ENCODE results near the gene ORMDL3. TPM values are rescaled to one million over a fixed set of nuclear protein-coding genes. Genes with fewer than 3 reads are reported as not detected.
"Not testable (repeated sequence)": the region's sequence is repeated elsewhere in the genome, so short reads cannot be mapped to it uniquely, and the experiment has no call there.

The ORMDL3 gene
- total RNA-seq, 1 donor = 61.7 TPM

DNA sequence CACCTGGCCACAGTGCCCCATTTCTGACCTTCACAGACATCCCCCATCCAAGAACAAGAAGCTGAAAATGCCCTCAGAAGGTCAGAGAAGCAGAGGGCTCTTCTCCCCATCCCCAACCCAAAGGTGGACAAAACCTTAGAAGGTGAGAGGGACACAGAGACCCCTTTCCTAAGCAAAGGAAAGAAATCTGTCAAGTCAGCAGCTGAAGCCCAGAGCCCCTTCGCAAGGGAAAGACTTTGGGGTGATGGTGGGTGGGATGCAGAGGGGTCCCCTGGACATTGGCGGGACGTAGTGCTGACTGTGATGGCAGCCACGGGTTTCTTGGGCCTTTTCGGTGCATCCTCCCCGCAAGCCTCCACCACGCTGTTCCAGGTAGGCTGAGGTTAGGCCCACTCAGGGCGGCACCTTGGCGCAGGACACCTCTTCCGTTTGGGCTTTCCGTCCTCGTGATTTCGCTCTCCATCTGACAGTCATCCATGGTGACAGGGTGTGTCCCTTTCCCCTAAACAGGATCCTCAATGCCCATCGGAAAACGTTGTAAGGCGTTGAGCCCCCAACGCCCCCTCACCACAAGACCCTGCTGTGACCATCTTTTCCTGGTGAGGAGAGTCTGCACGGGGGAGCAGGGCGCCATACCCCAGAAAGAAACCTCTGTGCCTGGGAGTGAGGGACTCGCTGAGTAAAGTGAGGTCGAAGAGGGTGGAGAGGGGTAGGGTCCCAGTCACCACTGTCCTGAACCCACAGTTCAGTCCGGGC is 24.7 kb upstream of the ORMDL3 start:
- DNase-seq (ENCODE audit: low read depth) = no peak
- H3K4me3 ChIP-seq (ENCODE audit: low read depth, low read length) = peak overlapping the region; percentile 46
- TF ChIP-seq, protein P1, sequence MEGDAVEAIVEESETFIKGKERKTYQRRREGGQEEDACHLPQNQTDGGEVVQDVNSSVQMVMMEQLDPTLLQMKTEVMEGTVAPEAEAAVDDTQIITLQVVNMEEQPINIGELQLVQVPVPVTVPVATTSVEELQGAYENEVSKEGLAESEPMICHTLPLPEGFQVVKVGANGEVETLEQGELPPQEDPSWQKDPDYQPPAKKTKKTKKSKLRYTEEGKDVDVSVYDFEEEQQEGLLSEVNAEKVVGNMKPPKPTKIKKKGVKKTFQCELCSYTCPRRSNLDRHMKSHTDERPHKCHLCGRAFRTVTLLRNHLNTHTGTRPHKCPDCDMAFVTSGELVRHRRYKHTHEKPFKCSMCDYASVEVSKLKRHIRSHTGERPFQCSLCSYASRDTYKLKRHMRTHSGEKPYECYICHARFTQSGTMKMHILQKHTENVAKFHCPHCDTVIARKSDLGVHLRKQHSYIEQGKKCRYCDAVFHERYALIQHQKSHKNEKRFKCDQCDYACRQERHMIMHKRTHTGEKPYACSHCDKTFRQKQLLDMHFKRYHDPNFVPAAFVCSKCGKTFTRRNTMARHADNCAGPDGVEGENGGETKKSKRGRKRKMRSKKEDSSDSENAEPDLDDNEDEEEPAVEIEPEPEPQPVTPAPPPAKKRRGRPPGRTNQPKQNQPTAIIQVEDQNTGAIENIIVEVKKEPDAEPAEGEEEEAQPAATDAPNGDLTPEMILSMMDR (IDR thresholded peaks at IDR 0.05; ENCODE audit: insufficient read depth, low read depth, low read length) = no peak

DNA sequence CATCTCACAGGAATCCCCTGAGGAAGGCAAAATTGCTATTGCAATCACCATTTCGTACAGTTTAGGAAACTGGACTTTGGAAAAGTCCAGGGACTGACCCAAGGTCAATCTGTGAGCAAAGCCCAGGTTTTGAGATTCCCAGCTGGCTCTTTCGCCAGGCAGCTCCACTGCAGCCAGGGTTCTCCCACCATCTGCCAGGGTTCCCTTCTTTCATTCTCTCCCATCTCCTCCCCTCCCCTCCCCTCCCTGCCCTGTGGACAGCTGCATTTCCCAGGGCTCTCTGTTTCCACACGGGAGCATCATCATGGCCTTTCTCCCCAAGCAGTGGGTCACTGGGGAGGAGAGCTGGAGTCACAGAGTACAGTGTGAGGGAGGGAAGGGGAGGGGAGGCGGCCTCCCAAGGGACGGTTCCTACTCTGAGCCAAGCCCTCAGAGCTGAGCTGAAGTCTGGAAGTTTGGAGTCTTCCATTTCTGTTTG is 23.5 kb upstream of the ORMDL3 start:
- no peak overlapping the region for H3K4me3 ChIP-seq (ENCODE audit: low read depth, low read length)
- TF ChIP-seq, protein P1 (IDR thresholded peaks at IDR 0.05; ENCODE audit: insufficient read depth, low read depth, low read length) = no peak
- peak; percentile 32 for DNase-seq (ENCODE audit: low read depth)

DNA sequence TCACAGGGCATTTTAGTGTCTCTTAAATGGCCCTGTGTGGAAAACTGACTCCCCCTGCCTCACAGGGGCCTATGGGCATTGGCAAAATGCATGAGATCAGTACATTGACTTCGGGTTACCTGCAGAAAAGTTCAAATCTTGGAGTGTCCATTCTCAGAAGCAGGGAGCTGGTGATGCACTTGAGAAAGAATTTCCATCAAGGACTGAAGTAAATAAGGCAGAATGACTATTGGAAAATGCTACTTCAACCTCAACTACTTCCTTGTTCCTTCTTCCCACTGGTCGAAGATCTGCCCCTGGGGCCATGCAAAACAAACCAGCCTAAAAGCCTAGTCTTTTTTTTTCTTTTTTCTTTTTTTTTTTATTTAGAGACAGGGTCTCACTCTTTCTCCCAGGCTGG is 21.6 kb upstream of the ORMDL3 start:
- TF ChIP-seq, protein P1 (IDR thresholded peaks at IDR 0.05; ENCODE audit: insufficient read depth, low read depth, low read length) = no peak
- DNase-seq (ENCODE audit: low read depth) = no peak
- H3K4me3 ChIP-seq (ENCODE audit: low read depth, low read length) = no peak overlapping the region

DNA sequence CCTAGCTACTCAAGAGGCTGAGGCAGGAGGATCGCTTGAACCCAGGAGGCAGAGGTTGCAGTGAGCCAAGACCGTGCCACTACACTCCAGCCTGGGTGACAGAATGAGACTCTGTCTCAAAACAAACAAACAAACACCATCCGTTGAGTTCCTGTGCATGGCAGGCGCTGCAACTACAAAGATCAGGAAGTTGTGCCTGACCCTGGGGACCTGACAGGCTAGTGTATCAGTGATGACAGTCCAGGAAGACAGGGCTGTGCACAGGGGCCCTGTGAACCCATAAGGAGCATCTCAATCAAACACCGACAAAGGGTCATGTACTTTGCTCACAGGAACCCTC is 21.1 kb upstream of the ORMDL3 start:
- DNase-seq (ENCODE audit: low read depth); H3K4me3 ChIP-seq (ENCODE audit: low read depth, low read length): not testable (repeated sequence)

DNA sequence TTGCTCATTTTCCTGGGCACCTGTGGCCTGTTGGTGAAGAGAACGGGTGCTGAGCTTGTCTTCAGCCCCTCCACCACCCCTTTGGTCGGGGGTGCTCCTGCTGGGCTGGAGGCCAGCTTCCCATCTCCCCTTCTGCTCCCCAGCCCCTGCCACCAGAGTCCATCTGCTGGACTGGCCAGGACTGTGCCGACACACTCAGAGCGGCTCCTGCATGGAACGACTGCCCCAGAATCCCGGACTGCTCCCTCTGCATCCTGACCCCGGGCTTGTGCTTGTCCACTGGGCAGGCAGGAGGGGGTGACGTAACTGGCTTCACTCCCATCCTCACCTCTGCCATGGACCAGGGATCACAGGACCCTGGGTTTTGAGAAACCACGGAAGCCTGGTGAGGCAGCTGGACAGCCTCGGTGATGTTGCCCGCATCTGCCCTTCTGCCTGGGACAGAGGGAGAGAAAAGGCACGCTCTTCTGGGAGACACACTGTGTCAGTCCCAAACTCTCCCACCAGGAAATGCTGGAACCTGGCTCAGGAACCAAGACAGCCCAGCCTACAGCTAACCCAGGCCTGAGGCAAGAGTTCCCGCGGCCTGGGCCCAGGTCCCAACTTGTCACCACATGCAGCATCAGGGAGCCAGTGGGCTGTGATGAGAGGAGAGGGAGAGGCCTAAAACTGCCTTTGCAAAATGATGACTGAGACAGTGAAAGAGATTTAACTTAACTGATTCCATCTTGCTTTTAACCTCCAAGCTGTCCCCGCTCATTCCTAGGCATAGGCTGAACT is 19.3 kb upstream of the ORMDL3 start:
- no peak for DNase-seq (ENCODE audit: low read depth)
- no peak overlapping the region for H3K4me3 ChIP-seq (ENCODE audit: low read depth, low read length)
- TF ChIP-seq, protein P1 (IDR thresholded peaks at IDR 0.05; ENCODE audit: insufficient read depth, low read depth, low read length) = no peak

DNA sequence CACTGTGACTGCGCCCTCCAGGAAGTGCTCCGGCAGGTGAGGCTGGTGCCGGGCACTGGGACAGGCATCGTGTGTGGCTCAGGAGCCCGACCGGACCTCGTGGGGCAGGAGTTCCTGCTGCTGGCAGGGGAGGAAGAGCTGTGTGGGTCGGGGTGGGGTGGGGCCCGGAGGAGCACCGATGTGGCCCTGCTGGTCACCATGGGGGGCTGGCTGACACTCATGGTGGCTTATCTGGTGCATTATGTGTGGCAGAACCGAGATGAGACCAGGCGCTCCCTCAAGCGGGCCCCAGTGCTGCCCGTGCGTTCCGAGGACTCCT is 17.0 kb upstream of the ORMDL3 start:
- TF ChIP-seq, protein P1 (IDR thresholded peaks at IDR 0.05; ENCODE audit: insufficient read depth, low read depth, low read length) = no peak
- H3K4me3 ChIP-seq (ENCODE audit: low read depth, low read length) = no peak overlapping the region
- no peak for DNase-seq (ENCODE audit: low read depth)

DNA sequence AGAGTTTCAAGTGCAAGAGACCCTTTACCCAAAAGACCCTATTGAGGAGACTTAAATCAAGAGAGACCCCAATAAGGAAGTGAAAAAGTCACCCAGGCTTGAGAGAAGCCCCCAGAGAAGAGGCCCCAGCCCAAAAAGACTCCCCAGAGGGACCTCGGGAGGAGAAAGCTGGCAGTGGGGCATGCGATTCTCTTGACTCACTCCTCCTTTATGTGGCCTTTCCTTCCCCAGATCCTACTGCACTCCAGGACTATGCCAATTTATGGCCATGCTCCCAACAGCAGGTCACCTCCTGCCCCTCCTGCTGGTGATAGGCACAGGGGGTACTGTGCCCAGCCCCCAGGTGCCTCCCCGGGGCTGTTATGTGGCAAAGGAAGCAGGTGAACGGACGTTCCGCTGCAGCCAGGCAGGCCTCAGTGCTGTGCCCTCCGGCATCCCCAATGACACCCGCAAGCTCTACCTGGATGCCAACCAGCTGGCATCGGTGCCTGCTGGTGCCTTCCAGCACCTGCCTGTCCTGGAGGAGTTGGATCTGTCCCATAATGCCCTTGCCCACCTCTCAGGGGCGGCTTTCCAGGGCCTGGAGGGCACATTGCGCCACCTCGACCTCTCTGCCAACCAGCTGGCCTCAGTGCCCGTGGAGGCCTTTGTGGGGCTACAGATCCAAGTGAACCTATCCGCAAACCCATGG is 16.4 kb upstream of the ORMDL3 start:
- TF ChIP-seq, protein P1 (IDR thresholded peaks at IDR 0.05; ENCODE audit: insufficient read depth, low read depth, low read length) = no peak
- no peak overlapping the region for H3K4me3 ChIP-seq (ENCODE audit: low read depth, low read length)
- no peak for DNase-seq (ENCODE audit: low read depth)
